Fibroblast of the conjunctiva (primary cell): ENCODE data around the gene ARHGEF19.
"Not testable (repeated sequence)": the region's sequence is repeated elsewhere in the genome, so short reads cannot be mapped to it uniquely, and the experiment has no call there.

Experiments used
- DNase-seq: peaks from one replicate; pipeline ENCODE4 v3.0.0-alpha.2; 2010; ENCODE audit warnings: low read depth

The ARHGEF19 gene

DNA sequence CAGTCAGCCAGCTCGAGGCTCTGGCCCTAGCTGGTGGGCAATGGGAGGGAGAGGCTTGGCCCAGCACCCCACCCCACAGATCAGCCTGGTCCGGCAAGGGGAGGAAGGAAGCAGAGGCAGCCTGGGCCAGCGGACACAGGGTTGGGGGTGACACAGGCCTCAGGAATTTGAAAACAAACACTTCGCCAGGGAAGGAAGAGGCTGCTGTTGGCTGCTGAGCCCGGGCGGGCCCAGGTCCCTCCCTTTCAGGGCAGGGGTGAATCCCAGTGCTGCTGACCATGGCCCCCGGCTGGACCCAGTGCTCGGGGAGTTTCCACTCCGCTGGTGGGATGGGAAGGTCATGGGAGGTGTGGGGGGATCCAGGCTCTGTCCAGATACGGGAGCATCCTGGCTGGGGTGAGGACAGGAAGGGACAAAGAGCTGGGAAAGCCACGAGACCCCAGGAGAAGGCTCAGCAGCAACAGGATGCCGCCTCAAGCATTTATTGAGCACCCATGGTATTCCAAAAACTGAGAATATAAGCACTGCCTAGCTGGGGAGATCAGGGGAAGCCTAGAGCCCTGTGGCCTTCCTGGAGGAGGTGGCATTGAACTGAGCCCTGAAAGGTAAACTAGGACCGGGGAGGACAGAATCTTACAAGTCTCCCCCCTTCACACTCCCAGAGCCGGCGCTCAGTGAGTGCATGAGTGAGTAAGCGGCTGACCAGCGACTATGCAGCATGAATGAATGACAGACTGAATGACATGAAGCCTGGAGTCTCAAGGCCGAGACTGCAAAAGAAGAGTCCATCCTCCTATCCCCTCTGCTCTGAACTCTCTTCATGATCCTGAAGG is 30.3 kb downstream of the ARHGEF19 start:
- DNase-seq: peak; percentile 86

DNA sequence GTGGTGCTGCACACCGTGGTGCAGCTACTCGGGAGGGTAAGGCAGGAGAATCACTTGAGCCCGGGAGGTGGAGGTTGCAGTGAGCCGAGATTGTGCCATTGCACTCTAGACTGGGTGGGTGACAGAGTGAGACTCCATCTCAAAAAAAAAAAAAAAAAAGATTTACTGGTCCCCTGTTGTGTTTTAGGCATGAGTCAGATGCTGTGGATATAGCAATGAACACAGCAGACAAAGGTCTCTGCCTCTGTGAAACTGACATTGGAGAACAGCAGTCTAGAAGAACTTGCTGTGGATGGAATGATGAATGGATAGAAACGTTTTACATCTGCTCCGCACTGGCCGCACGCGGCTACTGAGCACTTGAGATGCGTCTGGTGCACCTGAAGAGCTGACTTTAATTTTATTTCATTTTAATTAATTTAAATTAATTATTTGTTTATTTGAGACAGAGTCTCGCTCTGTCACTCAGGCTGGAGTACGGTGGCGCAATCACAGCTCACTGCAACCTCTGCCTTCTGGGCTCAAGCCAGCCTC is 32.1 kb downstream of the ARHGEF19 start:
- no peak for DNase-seq

DNA sequence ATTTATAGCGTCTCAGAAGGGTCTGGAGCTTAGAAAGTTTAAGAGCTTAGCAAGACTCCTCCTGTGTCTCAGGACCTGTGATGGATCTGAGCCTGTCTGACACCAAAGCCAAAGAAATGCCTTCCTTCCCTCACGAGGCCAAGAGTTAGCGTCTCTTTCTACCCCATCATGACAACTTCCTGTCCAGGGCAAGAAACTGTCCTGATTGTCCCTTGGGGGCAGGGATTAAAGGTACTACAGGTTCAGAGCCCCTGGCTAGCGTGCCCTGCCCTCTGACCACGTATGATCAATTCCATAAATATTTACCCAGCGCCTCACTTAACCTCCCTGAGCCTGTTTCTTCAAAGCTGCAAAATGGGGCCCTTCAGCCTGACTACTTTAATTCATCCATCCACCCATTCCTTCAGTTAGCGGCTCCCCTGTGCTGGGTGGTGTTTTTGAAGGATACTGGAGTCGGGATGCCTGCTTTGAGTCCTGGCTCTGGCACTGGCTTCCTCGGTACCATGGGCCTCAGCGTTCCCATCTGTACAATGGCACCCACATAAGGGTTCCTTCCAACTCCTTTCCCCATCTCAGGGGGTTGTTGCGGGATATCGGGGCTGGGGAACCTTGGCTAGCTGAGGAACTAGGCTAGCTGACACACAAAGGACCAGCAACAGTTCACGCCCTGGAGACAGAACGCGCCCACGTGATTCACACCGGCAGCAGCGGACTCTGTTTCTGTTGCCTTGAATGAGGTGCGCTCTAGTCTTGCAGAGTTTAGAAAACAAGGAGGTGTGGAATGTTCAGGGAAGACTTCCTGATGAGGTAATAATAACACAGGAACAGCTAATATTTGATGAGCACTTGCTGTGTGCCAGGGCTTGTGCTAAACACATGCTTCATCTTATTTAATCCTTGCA is 33.6 kb downstream of the ARHGEF19 start:
- no peak for DNase-seq

DNA sequence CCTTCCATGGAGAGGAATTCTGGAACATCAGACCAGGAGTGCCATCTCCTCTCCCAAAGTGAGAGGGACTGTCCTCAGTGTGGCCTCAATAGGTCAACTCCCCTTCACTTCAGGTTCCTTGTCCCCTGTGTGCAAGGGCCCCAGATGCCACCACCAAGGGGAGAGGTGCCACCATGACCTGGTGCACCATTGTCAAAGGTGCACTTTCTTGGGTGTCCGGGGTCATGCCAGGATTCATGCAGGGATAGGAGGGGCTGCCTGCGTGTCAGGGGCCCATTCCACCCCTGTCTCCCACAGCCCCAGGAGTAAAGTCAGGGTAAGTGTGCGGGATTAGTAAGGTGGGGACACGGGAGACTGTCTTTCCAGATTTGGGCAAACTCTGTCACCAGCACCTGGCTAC is 35.1 kb downstream of the ARHGEF19 start:
- no peak for DNase-seq

DNA sequence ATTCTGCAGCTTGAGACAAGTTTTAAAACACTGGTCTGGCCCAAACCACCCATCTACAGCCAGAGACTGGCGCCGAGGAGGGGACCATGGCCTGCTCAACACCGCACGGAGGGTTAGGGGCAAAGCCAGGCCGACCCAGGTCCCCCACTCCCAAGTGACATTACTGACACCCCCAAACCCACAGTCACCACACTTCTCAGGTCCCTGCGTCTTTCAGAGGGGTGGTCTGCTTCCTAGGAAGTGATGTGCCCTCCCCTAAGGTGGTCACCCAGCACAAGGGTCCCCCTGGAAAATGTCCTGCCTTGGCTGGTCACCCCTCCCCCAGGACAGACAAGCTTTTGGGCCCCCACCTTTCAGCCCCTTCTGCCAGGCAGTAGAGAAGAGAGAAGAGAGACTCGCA is 35.8 kb downstream of the ARHGEF19 start:
- DNase-seq: no peak

DNA sequence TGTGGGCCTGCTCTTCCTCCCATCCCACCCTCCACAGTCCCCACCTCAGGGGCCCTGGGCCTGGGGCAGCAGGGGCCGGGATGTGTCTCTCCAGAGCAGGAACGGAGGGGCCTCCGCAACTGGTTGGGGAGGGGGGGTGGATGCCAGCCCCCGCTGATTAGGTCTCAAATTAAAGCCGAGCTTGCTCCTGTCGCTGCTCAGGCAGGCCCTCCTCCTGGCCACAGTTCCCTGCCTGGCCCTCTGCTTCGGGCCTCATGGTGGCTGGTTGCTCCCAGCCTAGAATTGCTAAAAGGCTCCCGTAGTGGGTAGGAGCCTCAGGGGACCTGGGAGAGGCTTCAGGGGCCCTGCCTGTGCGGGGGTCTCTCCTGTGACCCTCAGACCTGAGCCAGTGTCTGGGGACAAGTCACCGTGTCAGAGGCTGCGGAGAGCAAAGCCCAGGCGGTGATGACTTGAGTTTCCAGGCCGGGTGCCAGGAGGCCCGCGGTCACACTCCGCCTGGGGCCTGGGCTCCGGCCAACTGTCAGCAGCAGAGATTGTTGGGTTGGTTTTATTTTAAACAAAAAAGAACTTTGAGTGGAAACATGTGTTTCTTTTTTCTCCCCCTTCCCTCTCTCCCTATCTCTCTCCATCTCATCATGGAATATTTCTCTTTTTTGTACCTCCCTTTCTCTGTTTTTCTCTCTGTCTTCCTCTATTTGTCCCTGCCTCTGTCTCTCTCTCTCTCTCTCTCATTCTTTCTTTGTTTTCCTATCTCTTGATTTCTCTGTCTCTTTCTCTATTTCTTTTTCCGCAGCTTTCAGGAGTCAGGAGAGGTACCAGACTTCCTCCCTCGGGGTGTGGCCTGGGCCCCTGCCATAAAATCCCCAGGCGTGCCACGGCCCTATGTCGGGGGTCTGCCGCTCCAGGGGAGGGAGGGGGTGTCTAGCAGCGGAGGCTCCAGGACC is 36.6 kb downstream of the ARHGEF19 start:
- peak; percentile 88 for DNase-seq

DNA sequence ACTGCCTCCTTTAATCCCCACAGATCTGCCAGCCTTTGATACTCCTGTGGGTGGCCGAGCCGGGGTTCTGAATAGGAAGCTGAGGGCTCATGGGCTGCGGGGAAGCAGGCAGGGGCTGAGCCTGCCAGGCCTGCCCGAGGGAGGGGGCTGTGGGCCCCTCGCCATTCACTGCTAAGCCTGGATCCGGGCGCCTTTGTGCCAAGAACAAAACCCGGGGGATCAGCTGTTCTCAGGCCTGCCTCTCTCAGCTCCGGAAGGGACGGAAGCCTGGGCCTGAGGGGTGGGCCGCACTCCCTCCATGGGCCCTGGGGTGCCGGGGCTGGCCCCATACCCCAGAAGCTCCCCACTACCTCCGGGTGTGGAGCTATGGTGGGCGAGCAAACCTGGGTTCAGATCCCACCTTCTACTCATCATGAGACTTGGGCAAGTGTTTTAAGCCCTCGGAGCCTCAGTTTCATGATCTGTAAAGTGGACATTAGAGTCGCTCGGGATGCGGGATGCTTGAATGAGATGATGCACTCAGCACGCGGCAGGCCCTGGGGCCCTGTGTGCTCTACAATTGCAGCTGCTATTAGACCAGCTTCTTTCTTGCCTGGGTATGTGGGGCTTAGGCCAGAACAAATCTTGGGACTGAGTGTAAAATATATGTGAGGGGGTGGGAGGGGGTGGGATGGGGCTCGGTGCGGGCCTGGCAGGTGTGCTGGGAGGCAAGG is 37.4 kb downstream of the ARHGEF19 start:
- DNase-seq: no peak

DNA sequence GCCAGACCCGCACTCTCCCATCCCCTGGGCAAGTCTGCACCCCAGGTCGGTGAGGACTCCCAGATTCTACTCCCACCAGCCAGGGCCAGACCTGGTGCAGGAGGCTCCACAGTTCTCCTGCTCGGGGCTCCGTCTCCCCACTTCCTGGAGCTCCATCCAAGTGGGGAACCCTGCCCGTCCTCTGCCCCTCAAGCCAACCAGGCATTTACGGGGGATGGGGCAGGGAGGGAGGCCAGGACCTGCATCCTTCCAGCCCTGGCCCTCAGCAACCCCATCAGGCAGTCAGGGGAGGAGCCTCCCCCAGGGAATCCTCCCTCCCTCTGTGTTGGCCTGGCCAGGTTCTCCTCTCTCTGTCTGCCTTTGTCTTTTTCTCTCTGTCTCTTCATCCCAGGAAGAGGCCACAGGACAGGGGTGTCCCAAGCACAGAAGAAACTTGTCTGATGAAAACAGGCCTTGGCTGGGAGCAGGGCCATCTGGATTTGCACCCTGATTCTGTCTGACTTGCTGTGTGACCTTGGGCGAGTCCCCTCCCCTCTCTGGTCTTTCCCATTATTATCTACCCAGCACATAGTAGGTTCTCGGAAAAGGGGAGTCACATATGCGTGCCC is 38.1 kb downstream of the ARHGEF19 start:
- DNase-seq: no peak

DNA sequence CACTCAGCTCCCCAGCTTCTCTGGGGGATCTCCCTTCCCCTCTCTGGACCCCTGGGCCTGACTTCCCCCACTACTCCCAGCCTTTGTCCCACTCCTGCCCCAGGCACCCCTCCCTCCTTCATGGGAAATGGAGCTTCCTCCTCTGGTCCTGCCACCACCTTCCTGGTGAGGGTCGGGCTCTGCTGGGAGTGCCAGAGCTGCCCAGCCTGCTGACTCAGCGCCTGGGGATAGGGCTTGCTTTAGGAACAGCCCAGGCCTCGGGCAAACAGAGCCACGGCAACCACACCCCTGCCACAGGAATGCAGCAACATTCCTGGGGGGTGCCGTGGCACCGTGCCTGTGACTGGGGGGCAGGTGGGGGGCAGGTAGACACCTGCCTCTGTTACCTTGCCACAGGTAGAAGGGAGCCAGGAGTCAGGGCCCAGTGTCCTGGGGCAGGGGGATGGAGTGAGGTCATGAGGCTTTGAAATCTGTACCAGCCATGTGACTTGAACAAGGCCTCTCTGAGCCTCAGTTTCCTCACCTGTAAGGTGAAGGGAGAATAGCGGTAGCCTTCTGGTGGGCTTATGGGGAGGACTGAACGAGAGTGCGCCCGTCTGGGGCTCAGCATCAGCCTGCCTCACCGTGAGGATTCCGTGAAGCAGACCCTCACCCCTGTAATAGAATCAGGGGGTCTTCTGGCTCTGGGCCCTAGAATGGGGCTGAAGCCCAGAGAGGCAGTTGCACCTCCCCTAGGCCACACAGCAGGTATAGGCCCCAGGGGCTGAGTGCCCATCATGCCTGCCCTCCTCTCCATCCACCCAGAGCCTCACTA is 38.8 kb downstream of the ARHGEF19 start:
- DNase-seq: no peak

DNA sequence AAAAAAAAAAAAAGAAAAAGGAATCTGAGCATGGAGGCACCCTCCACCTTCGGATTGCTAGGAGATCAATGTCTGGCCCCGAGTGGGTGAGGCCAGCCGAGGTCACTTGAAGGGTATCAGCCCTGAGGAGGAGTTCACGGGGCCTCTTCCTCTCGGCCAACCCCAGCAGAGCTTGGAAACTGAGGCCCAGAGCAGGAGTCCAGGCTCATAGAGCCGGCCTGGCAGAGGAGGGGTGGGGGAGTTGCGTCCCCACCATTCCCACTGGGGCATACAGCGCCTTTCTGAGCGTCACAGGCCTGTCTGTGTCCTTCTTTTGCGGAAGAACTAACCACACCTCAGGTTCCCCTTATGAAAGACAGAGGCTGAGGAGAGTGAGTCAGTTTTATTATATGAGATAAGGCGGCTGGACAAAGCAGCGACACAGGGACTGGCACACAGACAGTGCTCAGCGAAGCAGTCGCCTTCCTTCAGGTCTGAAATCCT is 39.4 kb downstream of the ARHGEF19 start:
- DNase-seq: no peak

DNA sequence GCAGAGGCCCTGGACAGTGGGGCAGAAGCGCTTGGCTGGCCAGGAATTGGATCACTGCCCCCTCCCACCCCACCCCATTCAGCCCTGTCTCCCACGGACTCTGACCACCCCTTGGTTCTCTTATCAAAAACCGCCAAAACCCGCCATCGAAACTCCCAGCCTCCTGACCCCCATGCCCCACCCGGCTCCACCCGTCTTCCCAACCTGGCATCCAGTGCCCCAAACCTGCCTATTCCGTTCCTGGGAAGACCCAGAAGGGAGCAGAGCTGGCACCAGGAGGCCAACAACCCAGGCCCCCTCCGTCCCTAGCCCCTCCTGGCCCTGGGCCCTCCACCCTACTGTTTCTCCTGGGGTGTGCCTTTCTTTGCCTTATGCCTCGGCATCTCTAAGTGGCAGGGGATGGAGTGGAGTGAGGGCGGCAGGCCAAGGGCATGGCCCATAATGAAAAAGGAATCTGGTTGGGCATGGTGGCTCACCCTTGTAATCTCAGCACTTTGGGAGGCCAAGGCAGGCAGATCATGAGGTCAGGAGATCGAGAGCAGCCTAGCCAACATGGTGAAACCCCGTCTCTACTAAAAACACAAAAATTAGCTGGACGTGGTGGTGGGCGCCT is 40.1 kb downstream of the ARHGEF19 start:
- DNase-seq: no peak

DNA sequence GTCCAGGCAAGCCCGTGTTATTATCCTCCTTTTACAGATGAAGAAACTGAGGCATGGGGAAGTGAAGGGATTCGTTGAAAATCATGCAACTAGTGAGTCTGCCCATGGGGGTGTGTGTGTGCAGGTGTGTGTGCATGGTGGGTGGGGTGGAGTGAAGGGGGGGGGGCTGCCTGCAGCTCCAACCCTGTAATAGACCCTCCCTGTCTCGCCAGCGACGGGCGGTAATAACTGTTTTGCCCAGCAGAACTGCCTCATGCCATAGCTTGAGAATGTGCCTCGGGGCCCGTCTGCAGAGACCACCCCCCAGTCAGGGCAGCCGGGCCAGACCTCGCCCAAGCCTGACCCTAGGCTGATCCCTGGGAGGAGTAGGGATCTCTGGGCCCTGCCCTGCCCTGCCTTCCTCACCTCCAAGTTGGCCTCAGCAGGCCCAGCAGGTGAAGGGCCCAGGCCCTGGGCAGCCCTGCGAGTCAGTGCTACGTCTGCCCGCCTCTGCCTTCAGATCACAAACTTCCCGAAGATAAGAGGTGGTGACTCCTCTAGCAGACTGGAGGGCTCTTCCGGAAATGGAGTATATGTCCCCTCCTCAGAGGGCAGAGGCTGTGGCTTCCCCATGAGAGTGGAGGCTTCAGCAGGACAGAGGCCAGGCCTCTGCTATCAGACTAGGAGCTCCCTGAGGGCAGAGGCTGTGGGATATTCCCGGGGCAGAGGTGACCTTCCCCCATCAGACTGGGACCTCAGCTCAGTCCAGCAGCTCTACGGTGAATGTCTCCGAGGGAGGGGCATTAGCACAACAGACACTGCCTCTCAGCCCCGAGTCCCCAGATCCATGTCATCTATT is 40.9 kb downstream of the ARHGEF19 start:
- DNase-seq: no peak

DNA sequence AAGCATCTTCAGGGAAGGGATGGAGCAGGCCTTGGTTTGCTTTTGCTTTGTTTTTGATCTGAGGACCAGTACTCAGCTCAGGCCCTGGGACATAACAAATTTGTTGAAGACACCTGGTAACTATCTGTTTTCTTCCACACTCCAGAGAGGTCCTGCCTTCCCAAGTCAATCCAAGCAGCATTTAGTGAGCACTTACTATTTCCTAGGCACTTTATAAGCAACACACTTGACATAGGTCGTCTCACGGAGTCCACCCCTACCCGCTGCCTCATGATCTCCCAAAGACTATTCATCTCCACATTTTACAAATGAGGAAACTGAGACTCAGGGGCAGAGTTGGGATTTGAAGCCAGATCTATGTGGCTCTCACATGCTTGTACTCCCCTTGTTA is 42.2 kb downstream of the ARHGEF19 start:
- DNase-seq: no peak

DNA sequence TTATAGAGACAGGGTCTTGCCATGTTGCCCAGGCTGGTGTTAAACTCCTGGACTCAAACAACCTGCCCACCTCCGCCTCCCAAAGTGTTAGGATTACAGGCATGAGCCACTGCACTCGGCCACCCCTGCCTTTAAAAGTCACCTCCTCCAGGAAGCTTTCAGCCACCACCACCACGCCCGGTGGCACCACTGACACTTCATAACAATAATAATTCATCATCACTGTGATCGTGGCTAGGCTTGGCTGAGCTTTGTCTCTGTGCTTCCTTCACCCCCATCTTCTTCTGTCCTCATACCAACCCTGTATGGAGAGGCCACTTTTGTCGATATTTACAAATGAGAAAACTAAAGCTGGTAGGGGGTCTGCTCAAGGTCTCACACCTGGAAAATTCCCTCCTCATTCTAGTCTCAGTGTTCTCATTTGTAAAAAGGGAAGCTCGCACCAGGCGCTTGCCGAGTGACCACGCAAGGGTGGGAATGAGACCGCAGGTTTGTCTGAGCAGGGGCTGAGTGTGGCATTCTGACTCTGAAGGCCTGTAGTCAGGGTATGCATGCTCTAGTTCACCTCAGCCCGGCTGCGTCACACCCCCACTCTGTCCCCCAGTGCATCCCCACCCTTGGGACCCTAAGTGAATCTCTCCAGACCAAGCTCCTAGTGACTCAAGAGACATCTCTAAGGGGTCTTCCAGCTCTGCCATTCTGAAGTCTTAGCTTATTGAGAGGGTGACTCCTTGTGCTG is 43.7 kb downstream of the ARHGEF19 start:
- DNase-seq: no peak

DNA sequence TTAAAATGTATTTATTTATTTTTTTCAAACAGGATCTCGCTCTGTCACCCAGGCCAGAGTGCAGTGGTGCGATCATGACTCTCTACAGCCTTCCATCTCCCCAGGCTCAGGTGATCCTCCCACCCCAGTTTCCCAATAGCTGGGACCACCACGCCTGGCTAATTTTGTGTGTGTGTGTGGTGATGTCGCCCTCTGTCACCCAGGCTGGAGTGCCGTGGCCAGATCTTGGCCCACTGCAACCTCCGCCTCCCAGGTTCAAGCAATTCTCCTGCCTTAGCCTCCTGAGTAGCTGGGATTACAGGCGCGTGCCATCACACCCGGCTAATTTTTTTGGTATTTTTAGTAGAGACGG is 44.3 kb downstream of the ARHGEF19 start:
- DNase-seq: not testable (repeated sequence)

DNA sequence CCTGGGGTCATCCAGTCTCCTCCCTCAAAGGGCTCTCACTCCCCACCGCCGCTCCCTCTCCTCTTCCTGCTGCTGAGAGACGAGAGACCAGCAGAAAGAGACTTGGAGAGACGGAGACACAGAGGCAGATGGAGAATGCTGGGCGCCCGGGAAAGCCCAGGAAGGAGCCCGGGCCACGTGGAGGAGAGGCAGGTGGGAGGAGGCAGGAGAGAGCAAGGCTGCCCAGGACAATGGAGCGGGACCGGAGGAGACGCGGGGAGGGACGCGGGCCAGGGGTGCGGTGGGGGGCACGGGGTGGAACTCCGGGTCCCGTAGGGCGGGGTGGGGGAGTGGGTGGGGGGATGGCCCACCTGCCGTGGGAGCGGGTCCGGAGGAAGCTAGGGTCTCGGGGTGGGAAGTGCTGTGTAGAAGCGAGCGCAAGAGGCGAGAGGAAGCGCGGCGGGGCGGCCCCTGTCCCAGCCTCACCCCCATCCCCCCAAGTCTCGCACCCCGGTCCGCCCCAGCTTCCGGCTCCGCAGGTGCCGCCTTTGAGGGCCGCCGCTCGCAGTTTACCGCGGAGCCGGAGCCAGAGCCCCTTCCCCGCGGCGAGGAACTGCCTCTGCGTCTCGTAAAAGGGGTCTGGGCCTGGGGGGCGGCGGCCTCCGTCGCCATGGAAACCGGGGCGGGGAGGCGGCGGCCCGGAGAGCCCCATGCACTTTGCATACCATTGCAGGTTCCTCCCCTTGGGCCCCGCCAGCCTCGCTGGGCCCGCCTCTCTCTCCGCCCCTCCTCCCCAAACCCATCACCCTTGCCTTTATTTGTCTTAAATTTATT is 44.9 kb downstream of the ARHGEF19 start:
- DNase-seq: no peak

DNA sequence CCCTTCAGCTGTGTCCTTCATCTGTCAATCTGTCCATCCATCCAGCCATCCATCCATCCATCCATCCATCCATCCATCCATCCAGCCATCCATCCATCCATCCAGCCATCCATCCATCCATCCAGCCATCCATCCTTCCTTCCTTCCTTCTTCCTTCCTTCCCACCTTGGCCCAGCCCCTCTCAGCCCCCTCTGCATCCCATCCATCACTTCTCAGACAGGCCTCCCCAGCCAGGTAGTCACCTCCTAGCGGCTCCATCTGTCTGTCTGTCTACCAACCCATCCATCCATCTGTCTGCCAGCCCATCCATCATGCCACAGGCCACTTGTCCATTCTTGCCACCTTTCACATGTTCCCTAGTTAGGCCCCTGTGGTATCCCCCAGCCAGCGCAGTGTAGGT is 46.3 kb downstream of the ARHGEF19 start:
- no peak for DNase-seq
